Measurements from ENCODE around the gene PSMB2.

PSMB2 gene

GRCh38 chr1:35683012-35683411 is 41.7 kb upstream of the PSMB2 start:
- Histone ChIP-seq H3K27ac (ENCODE audit: low read depth, low read length, poor library complexity, severe bottlenecking) (no peak overlapping the region), H2AFZ (ENCODE audit: low read length) (no peak overlapping the region), H3K27me3 (ENCODE audit: insufficient read depth, low read length) (no peaks in the 10 kb centered on the region), H3F3A (ENCODE audit: insufficient read depth, low read length) (no peaks in the 10 kb centered on the region), H3K9me3 (ENCODE audit: low read length) (no peaks in the 10 kb centered on the region), H3K9ac (ENCODE audit: low read length) (no peak overlapping the region), H3K36me3 (ENCODE audit: insufficient read depth, low read length) (no peaks in the 10 kb centered on the region), H3K4me3 (ENCODE audit: low read depth, low read length, poor library complexity, severe bottlenecking) (no peak overlapping the region), H3K4me1 (ENCODE audit: insufficient read depth, low read length, severe bottlenecking) (no peaks in the 10 kb centered on the region), H3K9me2 (ENCODE audit: low read depth, low read length) (no peaks in the 10 kb centered on the region), H4K20me1 (ENCODE audit: insufficient read depth, low read length) (no peaks in the 10 kb centered on the region), H3K79me2 (ENCODE audit: insufficient read depth, low read length) (no peaks in the 10 kb centered on the region), H3K4me2 (ENCODE audit: low read length) (no peak overlapping the region)
- no peak for TF ChIP-seq CTCF (IDR thresholded peaks at IDR 0.05; ENCODE audit: low read length)
- no peak for TF ChIP-seq EZH2 (IDR thresholded peaks at IDR 0.05; ENCODE audit: borderline replicate concordance, low read length)

- Histone ChIP-seq H3K27me3 (ENCODE audit: insufficient read depth, low read length) (no peaks in the 10 kb centered on the region), H3K79me2 (ENCODE audit: insufficient read depth, low read length) (no peaks in the 10 kb centered on the region), H3K4me2 (ENCODE audit: low read length) (no peak overlapping the region), H3K9me3 (ENCODE audit: low read length) (no peaks in the 10 kb centered on the region), H3K9me2 (ENCODE audit: low read depth, low read length) (no peaks in the 10 kb centered on the region), H3K4me3 (ENCODE audit: low read depth, low read length, poor library complexity, severe bottlenecking) (no peak overlapping the region), H3K36me3 (ENCODE audit: insufficient read depth, low read length) (no peaks in the 10 kb centered on the region), H3K27ac (ENCODE audit: low read depth, low read length, poor library complexity, severe bottlenecking) (no peak overlapping the region), H3K4me1 (ENCODE audit: insufficient read depth, low read length, severe bottlenecking) (no peaks in the 10 kb centered on the region), H3F3A (ENCODE audit: insufficient read depth, low read length) (no peaks in the 10 kb centered on the region), H4K20me1 (ENCODE audit: insufficient read depth, low read length) (no peaks in the 10 kb centered on the region), H3K9ac (ENCODE audit: low read length) (no peak overlapping the region), H2AFZ (ENCODE audit: low read length) (no peak overlapping the region)
- TF ChIP-seq EZH2 (IDR thresholded peaks at IDR 0.05; ENCODE audit: borderline replicate concordance, low read length) (no peak), CTCF (IDR thresholded peaks at IDR 0.05; ENCODE audit: low read length) (no peak)
Observed at GRCh38 chr1:35680271-35680670, 38.9 kb upstream of the PSMB2 start.

- Histone ChIP-seq H3K27ac (ENCODE audit: low read depth, low read length, poor library complexity, severe bottlenecking) (no peak overlapping the region), H3K9me3 (ENCODE audit: low read length) (no peaks in the 10 kb centered on the region), H2AFZ (ENCODE audit: low read length) (no peak overlapping the region), H3K9me2 (ENCODE audit: low read depth, low read length) (no peaks in the 10 kb centered on the region), H3K79me2 (ENCODE audit: insufficient read depth, low read length) (no peaks in the 10 kb centered on the region), H3K27me3 (ENCODE audit: insufficient read depth, low read length) (no peaks in the 10 kb centered on the region), H3K4me1 (ENCODE audit: insufficient read depth, low read length, severe bottlenecking) (no peaks in the 10 kb centered on the region), H3K36me3 (ENCODE audit: insufficient read depth, low read length) (no peaks in the 10 kb centered on the region), H3K4me3 (ENCODE audit: low read depth, low read length, poor library complexity, severe bottlenecking) (no peak overlapping the region), H3K9ac (ENCODE audit: low read length) (no peak overlapping the region), H3F3A (ENCODE audit: insufficient read depth, low read length) (no peaks in the 10 kb centered on the region), H4K20me1 (ENCODE audit: insufficient read depth, low read length) (no peaks in the 10 kb centered on the region), H3K4me2 (ENCODE audit: low read length) (no peak overlapping the region)
- no peak for TF ChIP-seq CTCF (IDR thresholded peaks at IDR 0.05; ENCODE audit: low read length)
- no peak for TF ChIP-seq EZH2 (IDR thresholded peaks at IDR 0.05; ENCODE audit: borderline replicate concordance, low read length)
Observed at GRCh38 chr1:35675773-35676172, 34.4 kb upstream of the PSMB2 start.

Measured in OCI-LY1 (cell line).